ENCODE data around the gene INO80C. TPM values are rescaled to one million over a fixed set of nuclear protein-coding genes. Genes with fewer than 3 reads are reported as not detected.
A peak's percentile ranks its signal among the peaks of the same experiment; 100 is the strongest.

The INO80C gene
- total and polyA plus RNA-seq, 2 of the 4 experiments (the other 2 are of a cell fraction) = 5.6 to 17.1 TPM

- Histone ChIP-seq H2BK20ac (ENCODE audit: low read depth, low read length) (no peak overlapping the region), H4K91ac (ENCODE audit: insufficient read depth, low read depth, low read length) (no peak overlapping the region), H3K36me3 (ENCODE audit: control insufficient read depth, insufficient read depth, low read length) (no peaks in the 10 kb centered on the region), H3K18ac (ENCODE audit: low read depth, low read length) (no peak overlapping the region), H4K8ac (ENCODE audit: low read depth in 2 of 2, low read length in 2 of 2) (no peak overlapping the region), H2BK15ac (ENCODE audit: low read depth, low read length) (no peak overlapping the region), H3K79me1 (ENCODE audit: low read depth in 1 of 2, low read length in 2 of 2) (no peaks in the 10 kb centered on the region), H3K9ac (ENCODE audit: low read depth, low read length) (no peak overlapping the region), H3K4me3 (ENCODE audit: insufficient read depth, low read depth, low read length) (no peak overlapping the region), H4K20me1 (ENCODE audit: insufficient read depth, low read length) (no peaks in the 10 kb centered on the region), H3K27me3 (ENCODE audit: control insufficient read depth, insufficient read depth, low read length) (peaks cover 12% of the 10 kb centered on the region), H3K9me1 (ENCODE audit: insufficient read depth, low read length) (no peaks in the 10 kb centered on the region), H3K4ac (ENCODE audit: low read depth, low read length) (no peak overlapping the region), H3K9me3 (ENCODE audit: control insufficient read depth, insufficient read depth, low read length) (no peaks in the 10 kb centered on the region), H2AK5ac (ENCODE audit: low read depth, low read length) (no peak overlapping the region), H3K14ac (replicated peaks; ENCODE audit: low read depth, low read length) (no peak overlapping the region), H3K4me2 (ENCODE audit: low read depth, low read length) (no peak overlapping the region), H3K4me1 (ENCODE audit: control insufficient read depth, insufficient read depth, low read length) (peaks cover 8% of the 10 kb centered on the region; the same call in 1 of the 2 replicates), H2AK9ac (replicated peaks; ENCODE audit: low read depth, low read length, poor library complexity) (no peak overlapping the region), H2BK120ac (ENCODE audit: low read depth, low read length) (no peak overlapping the region), H3K27ac (ENCODE audit: insufficient read depth, low read length) (no peak overlapping the region), H4K5ac (ENCODE audit: low read depth, low read length) (no peak overlapping the region), H3K23ac (ENCODE audit: low read depth, low read length) (no peak overlapping the region), H3K56ac (ENCODE audit: extremely low read depth, insufficient read depth, low read length) (no peak overlapping the region), H2AFZ (replicated peaks; ENCODE audit: low read length, poor library complexity) (no peak overlapping the region), H2BK5ac (ENCODE audit: low read depth, low read length, poor library complexity, severe bottlenecking) (no peak overlapping the region)
- no CpG with 5 or more reads among the region's 5 CpGs for WGBS, 2 experiments (ENCODE audit: extremely low coverage in 2 of 2, insufficient read length in 1 of 2)
- POLR2A ChIA-PET (ENCODE audit: unreplicated experiment) = no interaction called here
- CTCF ChIA-PET = no interaction called here
- in situ Hi-C loops (cut with MboI; ENCODE audit: low sequenced_read_pairs) = no loop called here
- BruUV-seq (replicated peaks) = no TSS peak
- ATAC-seq (ENCODE audit: low read depth) = peak; percentile 40; the same call in 1 of the 2 replicates
- TF ChIP-seq CEBPB (IDR thresholded peaks at IDR 0.05; ENCODE audit: low read depth, low read length) (no peak), CHD1 (IDR thresholded peaks at IDR 0.05; ENCODE audit: low read depth, low read length) (no peak), BHLHE40 (IDR thresholded peaks at IDR 0.05; ENCODE audit: low read depth, low read length) (no peak), MAZ (IDR thresholded peaks at IDR 0.05; ENCODE audit: borderline replicate concordance, low read depth, low read length) (no peak), MXI1 (IDR thresholded peaks at IDR 0.05; ENCODE audit: borderline replicate concordance, low read depth, low read length) (no peak), MAFK (IDR thresholded peaks at IDR 0.05; ENCODE audit: low read depth, low read length) (no peak), RAD21 (IDR thresholded peaks at IDR 0.05; ENCODE audit: low read length) (no peak), SMC3 (IDR thresholded peaks at IDR 0.05; ENCODE audit: low read depth, low read length) (no peak), NFE2L2 (IDR thresholded peaks at IDR 0.05; ENCODE audit: low read depth, low read length) (no peak), FOS (IDR thresholded peaks at IDR 0.05; ENCODE audit: low read depth, low read length) (no peak), POLR2A (IDR thresholded peaks at IDR 0.05; ENCODE audit: low read depth, low read length) (no peak), USF2 (IDR thresholded peaks at IDR 0.05; ENCODE audit: low read depth, low read length) (no peak), RCOR1 (IDR thresholded peaks at IDR 0.05; ENCODE audit: insufficient replicate concordance, low read length) (no peak), RFX5 (IDR thresholded peaks at IDR 0.05; ENCODE audit: low read depth, low read length) (no peak)
- TF ChIP-seq, protein P1, sequence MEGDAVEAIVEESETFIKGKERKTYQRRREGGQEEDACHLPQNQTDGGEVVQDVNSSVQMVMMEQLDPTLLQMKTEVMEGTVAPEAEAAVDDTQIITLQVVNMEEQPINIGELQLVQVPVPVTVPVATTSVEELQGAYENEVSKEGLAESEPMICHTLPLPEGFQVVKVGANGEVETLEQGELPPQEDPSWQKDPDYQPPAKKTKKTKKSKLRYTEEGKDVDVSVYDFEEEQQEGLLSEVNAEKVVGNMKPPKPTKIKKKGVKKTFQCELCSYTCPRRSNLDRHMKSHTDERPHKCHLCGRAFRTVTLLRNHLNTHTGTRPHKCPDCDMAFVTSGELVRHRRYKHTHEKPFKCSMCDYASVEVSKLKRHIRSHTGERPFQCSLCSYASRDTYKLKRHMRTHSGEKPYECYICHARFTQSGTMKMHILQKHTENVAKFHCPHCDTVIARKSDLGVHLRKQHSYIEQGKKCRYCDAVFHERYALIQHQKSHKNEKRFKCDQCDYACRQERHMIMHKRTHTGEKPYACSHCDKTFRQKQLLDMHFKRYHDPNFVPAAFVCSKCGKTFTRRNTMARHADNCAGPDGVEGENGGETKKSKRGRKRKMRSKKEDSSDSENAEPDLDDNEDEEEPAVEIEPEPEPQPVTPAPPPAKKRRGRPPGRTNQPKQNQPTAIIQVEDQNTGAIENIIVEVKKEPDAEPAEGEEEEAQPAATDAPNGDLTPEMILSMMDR (conservative IDR thresholded peaks at IDR 0.05; ENCODE audit: low read depth, low read length) = no peak
- TF ChIP-seq, protein P2, sequence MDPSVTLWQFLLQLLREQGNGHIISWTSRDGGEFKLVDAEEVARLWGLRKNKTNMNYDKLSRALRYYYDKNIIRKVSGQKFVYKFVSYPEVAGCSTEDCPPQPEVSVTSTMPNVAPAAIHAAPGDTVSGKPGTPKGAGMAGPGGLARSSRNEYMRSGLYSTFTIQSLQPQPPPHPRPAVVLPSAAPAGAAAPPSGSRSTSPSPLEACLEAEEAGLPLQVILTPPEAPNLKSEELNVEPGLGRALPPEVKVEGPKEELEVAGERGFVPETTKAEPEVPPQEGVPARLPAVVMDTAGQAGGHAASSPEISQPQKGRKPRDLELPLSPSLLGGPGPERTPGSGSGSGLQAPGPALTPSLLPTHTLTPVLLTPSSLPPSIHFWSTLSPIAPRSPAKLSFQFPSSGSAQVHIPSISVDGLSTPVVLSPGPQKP (IDR thresholded peaks at IDR 0.05; ENCODE audit: borderline replicate concordance, low read depth, low read length) = no peak
- dilution Hi-C loops (cut with HindIII; ENCODE audit: low sequenced_read_pairs, unreplicated experiment) = no loop called here
- intact Hi-C loops (cut with micrococcal nuclease) = no loop called here
- no peak for DNase-seq
Observed at GRCh38 chr18:35524226-35524625, 26.5 kb upstream of the INO80C start.

All from IMR-90 (cell line).